ENCODE measurements around the gene NDUFB10. TPM values are rescaled to one million over a fixed set of nuclear protein-coding genes. Genes with fewer than 3 reads are reported as not detected.
A peak's percentile ranks its signal among the peaks of the same experiment; 100 is the strongest.

Gene NDUFB10
- total and polyA plus RNA-seq, 2 donors from 2014 or later, result 123 to 432 TPM

GRCh38 chr16:1977875-1978268, 18.5 kb downstream of the NDUFB10 start:
- DNase-seq (no peak), FAIRE-seq (no peak)
- Histone ChIP-seq H3K27me3 (ENCODE audit: control insufficient read depth, insufficient read depth, low read length) (peaks cover 30% of the 10 kb centered on the region), H3K9me3 (ENCODE audit: control insufficient read depth in 2 of 3, insufficient read depth in 1 of 3, low read length in 3 of 3) (no peaks in the 10 kb centered on the region), H3K27ac (ENCODE audit: low read depth in 2 of 2, low read length in 2 of 2) (no peak overlapping the region), H3K4me3 (ENCODE audit: low read length in 3 of 3) (no peak overlapping the region), H3K36me3 (ENCODE audit: control insufficient read depth in 2 of 3, insufficient read depth in 3 of 3, low read length in 3 of 3) (peaks cover 0 to 21% (median 13%) of the 10 kb centered on the region in 3 donors), H3K9ac (ENCODE audit: low read length in 3 of 3) (no peak overlapping the region), H3K4me1 (ENCODE audit: control insufficient read depth in 2 of 3, insufficient read depth in 2 of 3, low read depth in 1 of 3, low read length in 3 of 3) (peaks cover 0 to 3% (median under 1%) of the 10 kb centered on the region in 3 donors)
- no peak for TF ChIP-seq CTCF (IDR thresholded peaks at IDR 0.05; ENCODE audit: borderline replicate concordance, extremely low read depth, insufficient read depth)
- intact Hi-C loops (cut with DNase I), result no loop called here

DNA sequence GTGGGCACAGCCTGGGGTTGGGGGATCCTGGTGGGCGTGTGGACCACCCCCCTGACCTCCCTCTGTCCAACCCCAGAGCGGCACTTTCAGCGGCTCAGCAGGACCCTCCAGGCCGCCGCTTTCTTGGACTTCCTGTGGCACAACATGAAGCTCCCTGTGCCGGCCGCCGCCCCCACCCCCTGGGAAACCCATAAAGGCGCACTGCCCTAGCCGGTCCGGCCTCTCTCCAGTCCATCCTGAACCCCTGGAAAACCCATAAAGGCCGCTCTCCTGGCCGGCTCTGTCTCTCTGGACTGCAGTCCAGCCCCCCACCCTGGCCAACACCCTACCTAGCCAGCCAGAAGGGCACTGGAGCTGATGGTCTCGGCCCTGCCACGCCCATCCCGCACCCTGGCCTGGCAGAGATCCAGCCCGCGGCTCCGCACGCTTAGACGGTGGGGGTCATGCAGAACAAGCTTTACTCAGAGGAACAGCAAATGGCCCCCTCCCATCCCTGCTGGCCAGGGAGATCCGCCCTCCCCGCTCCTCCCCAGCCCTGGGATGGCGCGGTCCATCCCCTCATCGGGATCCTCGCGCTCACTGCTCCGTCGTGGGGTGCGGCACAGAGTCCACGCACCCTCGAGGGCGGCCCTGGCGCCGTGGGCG, 19.3 kb downstream of the NDUFB10 start:
- H3K36me3 ChIP-seq (ENCODE audit: control insufficient read depth in 2 of 3, insufficient read depth in 3 of 3, low read length in 3 of 3), result peaks cover 0 to 21% (median 13%) of the 10 kb centered on the region in 3 donors
- H3K27me3 ChIP-seq (ENCODE audit: control insufficient read depth, insufficient read depth, low read length), result peaks cover 34% of the 10 kb centered on the region
- FAIRE-seq (no peak), DNase-seq (no peak)
- no peak overlapping the region for H3K4me3 ChIP-seq (ENCODE audit: low read length in 3 of 3)
- no peak for TF ChIP-seq CTCF (IDR thresholded peaks at IDR 0.05; ENCODE audit: borderline replicate concordance, extremely low read depth, insufficient read depth)
- no peaks in the 10 kb centered on the region for H3K9me3 ChIP-seq (ENCODE audit: control insufficient read depth in 2 of 3, insufficient read depth in 1 of 3, low read length in 3 of 3)
- H3K9ac ChIP-seq (ENCODE audit: low read length in 3 of 3), result no peak overlapping the region
- no peak overlapping the region for H3K27ac ChIP-seq (ENCODE audit: low read depth in 2 of 2, low read length in 2 of 2)
- intact Hi-C loops (cut with DNase I), result no loop called here
- H3K4me1 ChIP-seq (ENCODE audit: control insufficient read depth in 2 of 3, insufficient read depth in 2 of 3, low read depth in 1 of 3, low read length in 3 of 3), result peaks cover 0 to 9% (median 0%) of the 10 kb centered on the region in 3 donors

DNA sequence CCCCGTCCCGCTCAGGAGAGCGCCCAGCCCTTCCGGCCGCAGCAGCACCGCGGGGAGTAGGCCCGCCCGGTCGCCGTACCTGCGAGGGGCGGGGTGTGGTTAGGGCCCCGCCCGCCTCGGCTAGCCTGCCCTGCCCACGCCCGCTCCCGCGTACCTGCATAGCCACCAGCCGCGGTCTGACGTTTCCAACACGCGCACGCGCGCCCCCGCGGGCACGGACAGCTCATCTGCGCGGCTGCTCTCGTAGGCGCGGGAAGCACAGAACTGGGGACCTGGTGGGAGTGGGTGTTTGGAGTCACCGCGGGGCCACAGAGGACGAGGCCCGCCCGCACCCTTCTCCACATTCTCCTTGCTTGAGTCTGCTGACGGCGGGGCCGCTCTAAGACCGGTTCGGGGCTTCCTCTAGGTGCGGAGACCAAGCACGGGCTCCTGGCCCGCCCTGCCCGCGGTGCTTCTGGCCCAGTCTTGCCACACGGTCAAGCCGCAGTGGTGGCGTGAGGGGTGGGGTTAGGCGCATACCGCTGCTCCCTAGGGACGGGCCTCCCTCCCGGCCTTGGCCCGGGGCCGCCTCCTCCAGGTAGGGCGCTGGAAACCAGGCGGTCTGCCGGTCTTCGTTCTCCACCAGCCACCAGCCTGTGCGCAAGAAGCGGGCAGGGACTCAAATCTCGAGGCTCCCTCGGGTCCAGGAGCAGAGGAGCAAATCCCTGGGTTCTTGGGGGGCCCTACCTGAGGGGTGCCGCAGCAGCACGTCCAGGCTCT, 20.1 kb downstream of the NDUFB10 start:
- Histone ChIP-seq H3K4me3 (ENCODE audit: low read length in 3 of 3) (no peak overlapping the region), H3K4me1 (ENCODE audit: control insufficient read depth in 2 of 3, insufficient read depth in 2 of 3, low read depth in 1 of 3, low read length in 3 of 3) (peaks cover 0 to 10% (median 0%) of the 10 kb centered on the region in 3 donors), H3K27me3 (ENCODE audit: control insufficient read depth, insufficient read depth, low read length) (peaks cover 34% of the 10 kb centered on the region), H3K27ac (ENCODE audit: low read depth in 2 of 2, low read length in 2 of 2) (no peak overlapping the region), H3K9ac (ENCODE audit: low read length in 3 of 3) (no peak overlapping the region), H3K36me3 (ENCODE audit: control insufficient read depth in 2 of 3, insufficient read depth in 3 of 3, low read length in 3 of 3) (peaks cover 0 to 20% (median 13%) of the 10 kb centered on the region in 3 donors), H3K9me3 (ENCODE audit: control insufficient read depth in 2 of 3, insufficient read depth in 1 of 3, low read length in 3 of 3) (no peaks in the 10 kb centered on the region)
- intact Hi-C loops (cut with DNase I), result no loop called here
- DNase-seq (peak in 3 of 5 donors; percentile 25 to 86 (median 26)), FAIRE-seq (no peak)
- TF ChIP-seq CTCF (IDR thresholded peaks at IDR 0.05; ENCODE audit: borderline replicate concordance, extremely low read depth, insufficient read depth), result no peak
